GM10266 (cell line): ENCODE results near the gene ESYT1.

Source experiments
- DNase-seq: peaks from one replicate; pipeline ENCODE4 v3.0.0; 2012; ENCODE audit errors: extremely low spot score
- CTCF ChIP-seq: IDR thresholded peaks from 2 replicates; pipeline ENCODE4 v1.5.1; 2012; ENCODE audit warnings: mild to moderate bottlenecking, low read depth; ENCODE audit not compliant: control insufficient read depth, insufficient read depth; ENCODE audit errors: missing control alignments

The ESYT1 gene

DNA sequence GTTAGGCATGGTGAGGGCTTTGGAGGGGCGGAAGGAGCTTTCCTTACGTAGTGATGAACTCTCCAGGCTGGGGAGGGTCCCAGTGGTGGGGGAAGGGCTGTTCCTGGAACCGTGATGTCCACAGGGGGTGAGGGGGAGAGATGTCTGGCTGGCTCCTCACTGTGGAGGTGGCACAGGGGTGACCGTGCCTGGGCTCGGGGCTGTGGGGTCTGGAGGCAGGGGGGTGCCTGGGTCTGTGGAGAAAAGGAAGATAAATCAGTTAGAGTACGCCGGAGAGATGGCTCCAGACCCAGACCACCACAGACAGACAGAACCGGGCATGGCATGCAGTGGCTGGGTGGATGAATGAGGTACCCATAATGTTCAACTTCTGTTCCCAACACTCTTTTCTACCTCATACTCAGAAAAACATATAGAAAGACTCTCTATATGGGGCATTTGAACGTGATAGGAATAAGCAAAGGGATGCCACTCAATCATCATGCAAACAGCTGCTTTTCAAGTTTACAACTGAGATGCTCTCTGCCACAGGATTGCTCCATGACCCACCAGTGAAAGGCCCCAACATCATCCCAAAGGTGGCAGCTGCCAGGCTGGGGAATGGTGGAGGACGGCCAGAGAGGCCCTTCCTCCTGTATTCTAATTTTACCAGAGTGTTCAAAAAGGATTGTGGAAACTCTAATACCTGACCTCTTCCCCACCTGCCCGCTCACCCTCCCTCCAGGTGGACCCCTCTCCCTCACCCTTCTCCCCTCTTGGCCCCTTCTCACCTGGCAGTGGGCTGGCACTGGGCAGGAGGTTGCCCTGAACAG, 35.7 kb downstream of the ESYT1 start:
- no peak for TF ChIP-seq CTCF
- no peak for DNase-seq

DNA sequence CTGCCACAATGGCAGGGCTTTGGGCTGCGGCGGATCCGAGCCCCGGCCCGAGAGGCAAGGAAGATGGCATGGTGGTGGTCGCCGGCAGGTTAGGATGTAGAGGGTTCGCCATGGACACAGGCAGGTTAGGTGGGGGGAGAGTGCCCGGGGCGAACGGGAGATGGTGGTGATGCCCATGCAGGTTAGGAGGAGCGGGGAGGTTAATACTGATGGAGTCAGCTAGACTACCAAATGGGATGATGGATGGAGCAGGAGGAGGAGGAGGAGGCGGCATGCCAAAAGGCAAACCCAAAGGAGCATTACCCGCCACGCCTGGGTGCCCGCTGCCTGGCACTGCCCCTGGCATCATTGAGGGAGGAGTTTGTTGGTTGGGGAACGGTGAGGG, 36.3 kb downstream of the ESYT1 start:
- no peak for TF ChIP-seq CTCF
- DNase-seq = no peak

DNA sequence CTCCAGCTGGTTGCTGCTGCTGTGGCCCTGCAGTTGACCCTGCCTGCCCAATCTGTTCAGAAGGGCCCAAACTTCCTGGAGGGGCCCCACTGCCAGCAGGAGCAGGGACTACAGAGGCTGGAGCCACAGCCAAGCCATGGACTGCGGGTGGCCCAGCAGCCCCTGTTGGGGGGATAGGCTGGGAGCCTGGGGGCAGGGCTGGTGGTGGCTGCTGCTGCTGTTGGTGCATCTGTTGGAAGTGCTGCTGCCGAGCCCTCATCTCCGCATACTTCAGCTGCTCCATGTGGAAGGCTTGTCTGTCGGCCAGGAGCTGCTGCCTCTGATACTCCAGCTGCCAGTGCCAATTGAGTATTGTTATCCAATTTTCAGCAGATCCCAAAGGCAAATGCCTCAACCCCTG, 37.3 kb downstream of the ESYT1 start:
- no peak for TF ChIP-seq CTCF
- no peak for DNase-seq

GRCh38 chr12:56169229-56169759, 41.2 kb downstream of the ESYT1 start:
- TF ChIP-seq CTCF = no peak
- DNase-seq = no peak

DNA sequence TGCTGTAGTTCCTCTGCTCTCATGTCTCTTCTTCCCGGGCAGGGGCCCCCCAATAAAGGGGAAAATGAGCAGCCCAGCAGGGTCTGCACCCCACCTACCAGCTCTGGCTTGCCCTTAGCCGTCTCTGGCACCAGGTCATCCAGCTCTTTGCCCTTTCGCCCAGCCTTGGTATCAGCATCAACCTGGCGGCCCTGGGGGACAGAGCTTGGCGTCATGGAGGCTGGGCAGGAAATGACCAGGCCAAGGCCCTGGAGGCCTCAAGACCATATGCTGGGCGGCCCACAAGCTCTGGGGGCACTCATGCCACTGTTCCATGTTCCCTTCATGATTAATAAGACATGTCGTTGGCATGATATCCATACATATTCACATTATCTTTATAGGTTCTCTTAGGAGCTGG, 44.8 kb downstream of the ESYT1 start:
- TF ChIP-seq CTCF = no peak
- DNase-seq = no peak

- no peak for TF ChIP-seq CTCF
- no peak for DNase-seq
These were observed 50.3 kb downstream of the ESYT1 start for GRCh38 chr12:56178347-56178746.

DNA sequence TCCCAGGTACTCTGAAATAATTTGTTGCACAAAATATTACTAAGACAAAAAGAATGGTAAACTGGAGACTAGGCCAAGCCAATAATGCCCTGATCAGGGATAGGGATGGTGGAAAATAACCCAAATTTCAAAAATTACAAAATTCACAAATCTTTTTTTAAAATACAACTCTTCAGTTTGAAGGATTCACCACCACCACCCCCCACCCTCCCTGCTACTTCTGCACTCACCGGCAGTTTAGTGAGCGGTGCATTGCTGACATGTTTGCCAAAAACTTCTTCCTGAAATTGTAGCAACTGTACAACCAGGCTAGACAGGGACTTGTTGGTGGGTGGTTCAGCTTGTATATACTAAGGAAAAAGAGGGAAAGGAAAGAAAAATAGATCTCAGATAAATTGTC, 58.9 kb downstream of the ESYT1 start:
- no peak for DNase-seq
- no peak for TF ChIP-seq CTCF
